Vagina (tissue), 2 donors: ENCODE measurements around the gene DNTTIP2. TPM values are rescaled to one million over a fixed set of nuclear protein-coding genes. Genes with fewer than 3 reads are reported as not detected.
"Not testable (repeated sequence)": the region's sequence is repeated elsewhere in the genome, so short reads cannot be mapped to it uniquely, and the experiment has no call there.

Experiments
- DNase-seq, 2 donors: peaks; one replicate each; pipeline ENCODE4 v3.0.0-alpha.2; 2017; ENCODE audit errors: extremely low spot score in 2 of 2
- H3K27ac ChIP-seq: fragments of 200-600 bp; sonication (generic); one replicate; pipeline ENCODE4 v1.5.1; 2019
- H3K27me3 ChIP-seq: fragments of 200-600 bp; sonication (generic); one replicate; pipeline ENCODE4 v1.5.1; 2019
- H3K36me3 ChIP-seq, 2 donors: fragments of 200-600 bp; sonication (generic); one replicate each; pipeline ENCODE4 v1.5.1; 2017 to 2019
- H3K4me1 ChIP-seq: fragments of 200-600 bp; sonication (generic); one replicate; pipeline ENCODE4 v1.5.1; 2019
- H3K4me3 ChIP-seq, 2 donors: fragments of 200-600 bp; sonication (generic); 1 replicate in 1 of 2; 2 replicates in 1 of 2; pipeline ENCODE4 v1.5.1; 2016 to 2019
- H3K9me3 ChIP-seq: fragments of 200-600 bp; sonication (generic); one replicate; pipeline ENCODE4 v1.5.1; 2019
- CTCF ChIP-seq, 3 experiments: fragments of 450-650 bp in 2 of 3; fragments of 200-600 bp in 1 of 3; sonication (generic) in 1 of 3; IDR thresholded peaks; one replicate each; pipeline ENCODE4 v1.5.1; 2017 to 2019; ENCODE audit warnings: antibody characterized with exemption in 3 of 3, mild to moderate bottlenecking in 2 of 3, moderate library complexity in 2 of 3
- POLR2A ChIP-seq, 2 donors: fragments of 450-650 bp; IDR thresholded peaks; one replicate each; pipeline ENCODE4 v1.6.1; 2017; ENCODE audit warnings: antibody characterized with exemption in 2 of 2, mild to moderate bottlenecking in 2 of 2, moderate library complexity in 2 of 2
- POLR2AphosphoS5 ChIP-seq, 2 donors: sonication (generic); formaldehyde crosslinking; IDR thresholded peaks; one replicate each; pipeline ENCODE4 v1.9.0; 2017; ENCODE audit warnings: antibody characterized with exemption in 2 of 2, mild to moderate bottlenecking in 2 of 2, low read depth in 1 of 2; ENCODE audit not compliant: insufficient read depth in 1 of 2
- intact Hi-C: fragments of 100-400 bp; cut with DNase I; formaldehyde crosslinking; loops from one replicate; pipeline ENCODE4 v1.15.1; 2023
- total RNA-seq: library from RNA; depleted of rRNA; stranded (reverse); fragments of >200 nt; gene quantifications from one replicate; pipeline ENCODE4 v1.2.3, GENCODE V29; 2016

DNTTIP2 gene
- total RNA-seq, 1 donor from 2014 or later = 23.6 TPM

- H3K4me1 ChIP-seq = peaks cover 16% of the 10 kb centered on the region
- no peak overlapping the region for H3K27ac ChIP-seq
- H3K36me3 ChIP-seq = no peaks in the 10 kb centered on the region
- no peak for DNase-seq
- no peak for TF ChIP-seq CTCF (IDR thresholded peaks at IDR 0.05)
- TF ChIP-seq POLR2A (IDR thresholded peaks at IDR 0.05) = no peak
- TF ChIP-seq POLR2AphosphoS5 (IDR thresholded peaks at IDR 0.05; ENCODE audit: insufficient read depth in 1 of 2, low read depth in 1 of 2) = no peak
- H3K9me3 ChIP-seq = no peaks in the 10 kb centered on the region
- no peak overlapping the region for H3K4me3 ChIP-seq
- H3K27me3 ChIP-seq = no peaks in the 10 kb centered on the region
- intact Hi-C loops = loop anchor here (10.0 kb wide), 2 partner anchors 216 to 406 kb away; no protein-coding TSS in a partner anchor
These were observed 38.0 kb downstream of the DNTTIP2 start for GRCh38 chr1:93840956-93841482.

GRCh38 chr1:93839753-93840152, 39.3 kb downstream of the DNTTIP2 start:
- no peaks in the 10 kb centered on the region for H3K36me3 ChIP-seq
- no peak overlapping the region for H3K27ac ChIP-seq
- no peak for DNase-seq
- intact Hi-C loops = loop anchor here (10.0 kb wide), 2 partner anchors 215 to 405 kb away; no protein-coding TSS in a partner anchor
- TF ChIP-seq POLR2A (IDR thresholded peaks at IDR 0.05) (no peak), POLR2AphosphoS5 (IDR thresholded peaks at IDR 0.05; ENCODE audit: insufficient read depth in 1 of 2, low read depth in 1 of 2) (no peak), CTCF (IDR thresholded peaks at IDR 0.05) (no peak)
- no peak overlapping the region for H3K4me3 ChIP-seq
- H3K27me3 ChIP-seq = no peaks in the 10 kb centered on the region
- H3K4me1 ChIP-seq = peaks cover 4% of the 10 kb centered on the region
- H3K9me3 ChIP-seq = no peaks in the 10 kb centered on the region

GRCh38 chr1:93839307-93839706, 39.7 kb downstream of the DNTTIP2 start:
- Histone ChIP-seq H3K27ac (no peak overlapping the region), H3K27me3 (no peaks in the 10 kb centered on the region), H3K9me3 (no peaks in the 10 kb centered on the region), H3K4me1 (no peaks in the 10 kb centered on the region), H3K36me3 (no peaks in the 10 kb centered on the region), H3K4me3 (no peak overlapping the region)
- TF ChIP-seq POLR2AphosphoS5 (IDR thresholded peaks at IDR 0.05; ENCODE audit: insufficient read depth in 1 of 2, low read depth in 1 of 2) (no peak), CTCF (IDR thresholded peaks at IDR 0.05) (no peak), POLR2A (IDR thresholded peaks at IDR 0.05) (no peak)
- DNase-seq = no peak
- intact Hi-C loops = no loop called here

GRCh38 chr1:93837961-93838360, 41.0 kb downstream of the DNTTIP2 start:
- intact Hi-C loops = no loop called here
- no peaks in the 10 kb centered on the region for H3K27me3 ChIP-seq
- TF ChIP-seq POLR2A (IDR thresholded peaks at IDR 0.05) (no peak), POLR2AphosphoS5 (IDR thresholded peaks at IDR 0.05; ENCODE audit: insufficient read depth in 1 of 2, low read depth in 1 of 2) (no peak), CTCF (IDR thresholded peaks at IDR 0.05) (no peak)
- no peaks in the 10 kb centered on the region for H3K36me3 ChIP-seq
- H3K9me3 ChIP-seq = no peaks in the 10 kb centered on the region
- H3K4me1 ChIP-seq = no peaks in the 10 kb centered on the region
- DNase-seq = no peak
- H3K4me3 ChIP-seq = no peak overlapping the region
- no peak overlapping the region for H3K27ac ChIP-seq

GRCh38 chr1:93833293-93833692, 45.7 kb downstream of the DNTTIP2 start:
- DNase-seq, intact Hi-C loops, H3K27ac ChIP-seq, H3K36me3 ChIP-seq, H3K27me3 ChIP-seq, H3K4me1 ChIP-seq, H3K9me3 ChIP-seq, H3K4me3 ChIP-seq: not testable (repeated sequence)
